GM23248 (cell line): Measurements from ENCODE around the gene MOGAT2.

Source experiments
- EZH2 ChIP-seq: fragments of 200-600 bp; sonication (generic); IDR thresholded peaks from 2 replicates; pipeline ENCODE4 v1.6.1; 2018; ENCODE audit warnings: antibody characterized with exemption, mild to moderate bottlenecking; ENCODE audit not compliant: insufficient read depth, poor library complexity, severe bottlenecking
- EZH2phosphoT487 ChIP-seq: fragments of 200-600 bp; sonication (generic); IDR thresholded peaks from 2 replicates; pipeline ENCODE4 v1.6.1; 2018; ENCODE audit warnings: antibody characterized with exemption, moderate library complexity, mild to moderate bottlenecking, low read depth; ENCODE audit not compliant: insufficient read depth

DNA sequence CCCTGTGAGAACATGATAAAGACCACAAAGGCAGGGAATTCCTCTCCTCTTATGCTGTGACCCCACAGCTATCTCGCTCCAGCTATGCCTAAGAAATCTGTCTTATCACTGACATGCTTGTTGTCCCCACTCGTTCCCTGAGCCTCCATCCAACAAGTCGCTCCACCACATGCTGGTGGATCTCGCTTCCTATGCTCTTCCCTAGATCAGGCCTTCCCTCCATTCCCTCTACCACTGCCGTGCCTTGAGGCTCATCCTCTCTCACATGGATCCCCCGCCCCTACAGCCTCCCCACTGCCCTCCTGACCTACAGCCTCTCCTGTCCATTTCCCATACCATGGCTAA, 49.6 kb downstream of the MOGAT2 start:
- TF ChIP-seq EZH2phosphoT487 (no peak), EZH2 (no peak)
